ENCODE measurements around the gene APOA4. TPM values are rescaled to one million over a fixed set of nuclear protein-coding genes. Genes with fewer than 3 reads are reported as not detected.
A peak's percentile ranks its signal among the peaks of the same experiment; 100 is the strongest.

The APOA4 gene
- total and polyA plus RNA-seq, 2 of the 13 experiments (the other 11 are each of a cell fraction or from before 2014, with no cell fraction given): 3.8 to 7.2 TPM

DNA sequence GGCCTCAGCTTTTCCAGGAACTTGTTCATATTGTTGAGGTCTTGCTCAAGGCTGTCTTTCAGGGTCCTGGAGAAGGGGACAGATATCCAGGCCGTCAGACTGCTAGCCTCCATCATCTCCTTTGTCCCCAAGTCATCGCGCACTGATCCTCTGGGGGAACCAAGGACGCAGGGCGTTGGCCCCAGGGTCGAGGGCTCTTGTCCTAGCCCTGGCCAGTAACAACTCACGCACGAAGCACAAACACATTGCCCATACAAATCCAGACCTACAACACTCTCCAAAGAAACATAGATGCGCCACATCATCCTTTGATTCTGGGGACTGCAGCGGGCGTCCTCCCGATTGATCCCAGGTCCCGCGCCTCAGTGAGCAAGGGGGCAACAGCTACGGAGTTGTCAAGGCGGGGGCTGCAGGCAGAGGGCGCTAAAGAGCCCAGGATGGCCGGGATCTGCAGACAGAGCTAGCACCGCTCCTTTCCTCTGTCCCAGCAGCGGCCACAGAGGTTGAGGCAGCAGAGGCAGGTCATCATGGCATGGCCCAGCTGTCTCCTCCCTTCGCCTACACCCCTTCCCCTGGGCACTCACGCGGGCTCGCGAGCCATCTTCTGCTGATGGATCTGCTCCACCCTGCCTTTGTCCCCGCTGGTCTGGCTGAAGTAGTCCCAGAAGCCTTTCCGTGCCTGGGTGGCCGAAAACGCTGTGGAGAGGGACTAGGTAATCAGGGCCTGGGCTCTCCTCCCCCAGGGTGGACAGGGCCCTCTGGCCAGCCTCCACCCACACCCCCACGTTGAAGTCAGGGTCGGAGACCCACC is 31.9 kb downstream of the APOA4 start (continued):
- TF ChIP-seq, protein P1, sequence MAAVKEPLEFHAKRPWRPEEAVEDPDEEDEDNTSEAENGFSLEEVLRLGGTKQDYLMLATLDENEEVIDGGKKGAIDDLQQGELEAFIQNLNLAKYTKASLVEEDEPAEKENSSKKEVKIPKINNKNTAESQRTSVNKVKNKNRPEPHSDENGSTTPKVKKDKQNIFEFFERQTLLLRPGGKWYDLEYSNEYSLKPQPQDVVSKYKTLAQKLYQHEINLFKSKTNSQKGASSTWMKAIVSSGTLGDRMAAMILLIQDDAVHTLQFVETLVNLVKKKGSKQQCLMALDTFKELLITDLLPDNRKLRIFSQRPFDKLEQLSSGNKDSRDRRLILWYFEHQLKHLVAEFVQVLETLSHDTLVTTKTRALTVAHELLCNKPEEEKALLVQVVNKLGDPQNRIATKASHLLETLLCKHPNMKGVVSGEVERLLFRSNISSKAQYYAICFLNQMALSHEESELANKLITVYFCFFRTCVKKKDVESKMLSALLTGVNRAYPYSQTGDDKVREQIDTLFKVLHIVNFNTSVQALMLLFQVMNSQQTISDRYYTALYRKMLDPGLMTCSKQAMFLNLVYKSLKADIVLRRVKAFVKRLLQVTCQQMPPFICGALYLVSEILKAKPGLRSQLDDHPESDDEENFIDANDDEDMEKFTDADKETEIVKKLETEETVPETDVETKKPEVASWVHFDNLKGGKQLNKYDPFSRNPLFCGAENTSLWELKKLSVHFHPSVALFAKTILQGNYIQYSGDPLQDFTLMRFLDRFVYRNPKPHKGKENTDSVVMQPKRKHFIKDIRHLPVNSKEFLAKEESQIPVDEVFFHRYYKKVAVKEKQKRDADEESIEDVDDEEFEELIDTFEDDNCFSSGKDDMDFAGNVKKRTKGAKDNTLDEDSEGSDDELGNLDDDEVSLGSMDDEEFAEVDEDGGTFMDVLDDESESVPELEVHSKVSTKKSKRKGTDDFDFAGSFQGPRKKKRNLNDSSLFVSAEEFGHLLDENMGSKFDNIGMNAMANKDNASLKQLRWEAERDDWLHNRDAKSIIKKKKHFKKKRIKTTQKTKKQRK (IDR thresholded peaks at IDR 0.05; ENCODE audit: low read length): no peak

DNA sequence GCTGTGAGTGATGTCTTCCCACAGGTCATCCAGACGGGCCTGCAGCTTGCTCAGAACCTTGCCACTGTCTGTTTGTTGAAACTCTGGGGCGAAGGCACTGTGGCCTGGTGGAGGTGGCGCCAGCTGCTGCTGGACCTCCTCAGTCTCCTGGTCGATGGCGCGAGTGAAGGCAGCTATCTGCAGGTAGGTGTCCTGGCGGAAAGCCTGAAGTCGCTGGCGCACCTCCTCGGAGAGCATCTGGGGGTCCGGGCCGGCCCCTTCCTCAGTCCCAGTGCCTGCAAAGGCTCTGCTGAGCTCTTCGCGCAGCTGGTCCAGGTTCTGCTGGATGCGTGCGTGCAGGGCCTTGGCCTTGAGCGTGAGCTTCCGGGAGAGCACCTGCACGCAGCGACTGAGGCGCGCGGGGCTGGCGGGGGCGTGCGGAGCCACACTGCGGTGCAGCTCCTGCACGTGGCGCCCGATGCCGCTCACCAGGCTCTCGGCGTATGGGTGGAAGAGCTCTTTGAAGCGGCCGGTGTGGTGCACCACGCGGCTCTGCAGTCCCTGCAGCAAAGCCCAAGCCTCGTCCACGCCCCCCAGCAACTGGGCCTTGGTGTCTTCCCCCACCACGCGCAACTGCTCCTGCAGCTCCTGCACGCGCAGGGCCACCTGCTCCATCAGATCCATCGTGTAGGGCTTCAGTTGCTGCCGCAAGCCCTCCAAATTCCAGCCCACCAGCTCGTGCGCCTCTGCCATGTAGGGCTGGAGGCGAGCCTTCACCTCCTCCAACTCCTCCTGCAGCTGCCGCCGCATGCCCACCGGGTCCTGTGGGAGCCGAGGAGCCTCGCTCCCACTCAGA is 32.7 kb downstream of the APOA4 start:
- peak overlapping the region; percentile 80; the same call in 1 of the 2 replicates for H3K9ac ChIP-seq (ENCODE audit: insufficient read depth, low read depth, low read length)
- peaks cover 83% of the 10 kb centered on the region for H3K4me1 ChIP-seq (ENCODE audit: insufficient read depth, low read length)
- H3K4me3 ChIP-seq (replicated peaks in 1 of 3; ENCODE audit: insufficient read depth in 1 of 3, low read depth in 2 of 3, low read length in 3 of 3): peak overlapping the region in 2 of 3 experiments; percentile 45 to 83; a peak in 2 of 6 replicates
- in situ Hi-C loops (cut with HindIII; ENCODE audit: extremely low pct_ligation_motif_present, low pct_unique_long_range_greater_than_20kb) (loop anchor here (5.0 to 10.0 kb wide), 2 partner anchors 47 to 304 kb away; partner anchors contain the start of genes APOA1 and SIK3), intact Hi-C loops (cut with micrococcal nuclease; ENCODE audit: unreplicated experiment) (loop anchor here (1.0 kb wide), 1 partner anchor 47 kb away; the partner anchor contains the start of gene APOA1)
- no peaks in the 10 kb centered on the region for H3K9me3 ChIP-seq (ENCODE audit: low read length)
- ChIA-PET CTCF (ENCODE audit: low intra/inter-chr PET ratio, low total read pairs) (interaction anchor here (0.9 to 2.6 kb wide), 5 partner anchors 36 to 89 kb away, joined by 3 to 23 read pairs (median 4); no protein-coding TSS in a partner anchor), POLR2A (interaction anchor here (0.8 to 17.3 kb wide), 11 partner anchors 9 to 349 kb away, joined by 3 to 1365 read pairs (median 9); partner anchors contain the start of genes APOA1, APOA4, APOC3 and BUD13)
- TF ChIP-seq AGO2 (optimal IDR thresholded peaks at IDR 0.05; ENCODE audit: low read depth, low read length) (peak; percentile 91), RBFOX2 (IDR thresholded peaks at IDR 0.05; ENCODE audit: low read depth, low read length) (peak; percentile 78), ZNF713 (CRISPR knock-in tag; IDR thresholded peaks at IDR 0.05) (no peak), ZNF546 (CRISPR knock-in tag; conservative IDR thresholded peaks at IDR 0.05) (0 out of 2 replicates have a peak, but pooled peaks have one; percentile 14)
- TF ChIP-seq, protein P2, sequence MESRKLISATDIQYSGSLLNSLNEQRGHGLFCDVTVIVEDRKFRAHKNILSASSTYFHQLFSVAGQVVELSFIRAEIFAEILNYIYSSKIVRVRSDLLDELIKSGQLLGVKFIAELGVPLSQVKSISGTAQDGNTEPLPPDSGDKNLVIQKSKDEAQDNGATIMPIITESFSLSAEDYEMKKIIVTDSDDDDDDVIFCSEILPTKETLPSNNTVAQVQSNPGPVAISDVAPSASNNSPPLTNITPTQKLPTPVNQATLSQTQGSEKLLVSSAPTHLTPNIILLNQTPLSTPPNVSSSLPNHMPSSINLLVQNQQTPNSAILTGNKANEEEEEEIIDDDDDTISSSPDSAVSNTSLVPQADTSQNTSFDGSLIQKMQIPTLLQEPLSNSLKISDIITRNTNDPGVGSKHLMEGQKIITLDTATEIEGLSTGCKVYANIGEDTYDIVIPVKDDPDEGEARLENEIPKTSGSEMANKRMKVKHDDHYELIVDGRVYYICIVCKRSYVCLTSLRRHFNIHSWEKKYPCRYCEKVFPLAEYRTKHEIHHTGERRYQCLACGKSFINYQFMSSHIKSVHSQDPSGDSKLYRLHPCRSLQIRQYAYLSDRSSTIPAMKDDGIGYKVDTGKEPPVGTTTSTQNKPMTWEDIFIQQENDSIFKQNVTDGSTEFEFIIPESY (CRISPR knock-in tag; IDR thresholded peaks at IDR 0.05): peak; percentile 25; the same call in 1 of the 2 replicates
- TF ChIP-seq, protein P3, sequence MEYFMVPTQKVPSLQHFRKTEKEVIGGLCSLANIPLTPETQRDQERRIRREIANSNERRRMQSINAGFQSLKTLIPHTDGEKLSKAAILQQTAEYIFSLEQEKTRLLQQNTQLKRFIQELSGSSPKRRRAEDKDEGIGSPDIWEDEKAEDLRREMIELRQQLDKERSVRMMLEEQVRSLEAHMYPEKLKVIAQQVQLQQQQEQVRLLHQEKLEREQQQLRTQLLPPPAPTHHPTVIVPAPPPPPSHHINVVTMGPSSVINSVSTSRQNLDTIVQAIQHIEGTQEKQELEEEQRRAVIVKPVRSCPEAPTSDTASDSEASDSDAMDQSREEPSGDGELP (IDR thresholded peaks at IDR 0.05; ENCODE audit: borderline replicate concordance, low read depth): no peak
- peaks cover 35% of the 10 kb centered on the region for H3K79me2 ChIP-seq (ENCODE audit: insufficient read depth, low read length)
- H3K27ac ChIP-seq (ENCODE audit: extremely low read length, insufficient read depth, low read length): peak overlapping the region; percentile 87
- H3K36me3 ChIP-seq (replicated peaks in 1 of 2; ENCODE audit: control insufficient read depth in 1 of 2, insufficient read depth in 2 of 2, low read length in 2 of 2): peaks cover 2 to 14% of the 10 kb centered on the region in 2 experiments; a peak in 3 of 5 replicates
- H3K27me3 ChIP-seq (ENCODE audit: control insufficient read depth in 1 of 2, insufficient read depth in 2 of 2, low read length in 2 of 2): no peaks in the 10 kb centered on the region; a peak in 1 of 5 replicates
- DNase-seq (ENCODE audit: low spot score): no peak
- WGBS (ENCODE audit: low lambda C conversion rate): 90% methylated on average over 22 of the region's 53 CpGs
- peak overlapping the region; percentile 99 for H3K4me2 ChIP-seq (ENCODE audit: low read depth, low read length)
- no peak overlapping the region for H2AFZ ChIP-seq (ENCODE audit: low read length)
- no peaks in the 10 kb centered on the region for H4K20me1 ChIP-seq (ENCODE audit: insufficient read depth, low read length)
- no TSS peak for BruUV-seq (replicated peaks)
- no peak for ATAC-seq
- FAIRE-seq: no peak

Measured in HepG2 (cell line).